GM20000 (cell line): ENCODE data around the gene CACNA2D2.

Experiments used
- DNase-seq: peaks from one replicate; pipeline ENCODE4 v3.0.0; 2012; ENCODE audit warnings: low spot score
- CTCF ChIP-seq: IDR thresholded peaks from 2 replicates; pipeline ENCODE4 v1.5.1; 2012; ENCODE audit warnings: mild to moderate bottlenecking, control low read depth; ENCODE audit errors: extremely low read depth, missing control alignments

CACNA2D2 gene

DNA sequence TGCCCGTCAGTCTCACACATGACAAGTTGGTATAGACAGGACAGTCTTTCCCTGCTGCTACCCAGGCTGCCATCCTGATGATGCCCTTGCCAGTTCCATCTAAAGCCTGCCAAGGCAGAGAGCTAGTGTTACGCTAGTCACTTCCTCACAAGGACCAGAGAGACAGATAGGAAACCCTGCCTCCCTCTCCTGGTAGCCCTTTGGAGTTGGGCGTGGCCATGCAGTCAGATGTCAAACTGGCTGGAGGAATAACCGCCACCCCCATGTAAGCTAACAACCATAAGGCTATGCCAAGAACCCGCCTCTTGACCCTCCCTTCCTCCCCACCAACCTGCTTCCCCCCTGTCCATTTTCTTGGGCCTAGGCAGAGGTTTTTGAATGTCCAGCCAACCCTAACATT is 146.9 kb downstream of the CACNA2D2 start:
- no peak for TF ChIP-seq CTCF
- no peak for DNase-seq

DNA sequence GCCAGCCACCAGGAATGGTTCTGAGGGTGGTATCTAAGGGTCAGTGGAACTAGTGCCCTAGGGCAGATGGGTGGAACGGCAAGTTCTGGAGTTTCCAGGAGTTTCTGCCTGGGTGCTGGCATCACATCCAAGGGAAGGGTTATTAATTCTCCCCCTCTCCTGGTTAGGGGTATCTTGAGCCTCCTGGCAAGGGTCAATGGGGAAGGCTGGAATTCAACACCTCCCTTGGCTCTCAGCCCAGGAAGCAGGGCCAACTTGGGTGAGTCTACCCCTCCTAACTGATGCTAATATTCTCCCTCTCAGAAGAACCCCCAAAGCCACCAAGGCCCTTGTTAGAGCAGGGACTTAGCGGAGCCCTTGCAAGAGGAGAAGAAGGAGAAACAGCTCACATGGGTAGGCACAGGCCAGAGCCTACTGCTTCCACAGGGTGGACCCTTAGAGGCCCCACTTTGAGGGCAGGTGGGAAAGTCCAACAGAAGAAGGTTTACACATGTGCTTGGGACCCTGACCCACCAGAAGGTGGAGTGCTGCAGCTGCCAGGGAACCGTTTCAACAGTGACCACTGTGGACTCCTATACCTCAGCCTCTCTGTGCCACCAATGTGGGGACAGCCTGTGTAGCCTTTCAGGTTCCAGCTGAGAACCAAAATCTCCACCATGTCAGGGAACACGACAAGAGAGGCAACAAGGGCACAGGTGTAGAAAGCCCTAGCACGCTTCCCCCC is 147.4 kb downstream of the CACNA2D2 start:
- no peak for DNase-seq
- TF ChIP-seq CTCF, result no peak

GRCh38 chr3:50354850-50355249 is 148.6 kb downstream of the CACNA2D2 start:
- no peak for DNase-seq

GRCh38 chr3:50354186-50354764 is 149.2 kb downstream of the CACNA2D2 start:
- no peak for DNase-seq
- TF ChIP-seq CTCF, result no peak

More at GRCh38 chr3:50354850-50355249, 148.6 kb downstream of the CACNA2D2 start:
- TF ChIP-seq CTCF, result no peak

GRCh38 chr3:50353245-50354004 is 150.0 kb downstream of the CACNA2D2 start:
- no peak for DNase-seq
- no peak for TF ChIP-seq CTCF

DNA sequence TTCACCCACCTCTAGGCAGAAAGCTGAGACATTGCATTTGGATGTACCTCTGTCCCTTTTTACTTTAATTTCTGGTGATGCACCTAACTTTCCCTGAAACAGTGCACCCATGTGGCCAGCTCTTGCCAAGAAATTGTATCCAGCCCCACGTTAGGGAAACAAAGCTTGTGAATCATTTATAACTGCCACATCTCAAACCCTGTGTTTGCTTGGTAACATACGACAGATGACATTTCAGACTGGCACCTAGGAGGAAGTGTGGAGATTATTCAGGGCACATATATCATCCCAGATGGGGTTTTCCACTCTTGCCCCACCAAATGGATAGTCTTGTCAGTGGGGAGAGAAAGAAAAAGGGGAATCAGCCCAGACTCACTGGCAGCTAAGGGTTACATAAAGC is 150.7 kb downstream of the CACNA2D2 start:
- no peak for TF ChIP-seq CTCF
- no peak for DNase-seq

GRCh38 chr3:50351323-50351697 is 152.1 kb downstream of the CACNA2D2 start:
- no peak for TF ChIP-seq CTCF
- DNase-seq, result no peak
